Activated CD8-positive, alpha-beta memory T cell treated with anti-CD3 and anti-CD28 coated beads, Interleukin-2, amount 50 U/mL, for 1 hour (primary cell): ENCODE data around the gene SHANK1.

Experiments used
- DNase-seq: peaks from one replicate; pipeline ENCODE4 v3.0.0-alpha.2; 2020; ENCODE audit errors: extremely low read depth

Gene SHANK1

GRCh38 chr19:50686310-50687032 is 33.1 kb downstream of the SHANK1 start:
- no peak for DNase-seq

- peak; percentile 49 for DNase-seq
Measured at GRCh38 chr19:50679177-50680125, 40.2 kb downstream of the SHANK1 start.

GRCh38 chr19:50678323-50678722 is 41.3 kb downstream of the SHANK1 start:
- DNase-seq: no peak

- no peak for DNase-seq
Measured at GRCh38 chr19:50677636-50678035, 42.0 kb downstream of the SHANK1 start.

GRCh38 chr19:50676625-50677197 is 42.9 kb downstream of the SHANK1 start:
- no peak for DNase-seq

GRCh38 chr19:50673118-50673517 is 46.5 kb downstream of the SHANK1 start:
- DNase-seq: no peak

GRCh38 chr19:50670102-50670380 is 49.6 kb downstream of the SHANK1 start:
- DNase-seq: no peak

- DNase-seq: no peak
Measured at GRCh38 chr19:50669302-50670101, 50.1 kb downstream of the SHANK1 start.

GRCh38 chr19:50668879-50669278 is 50.7 kb downstream of the SHANK1 start:
- DNase-seq: no peak

GRCh38 chr19:50668416-50668815 is 51.2 kb downstream of the SHANK1 start:
- no peak for DNase-seq

- DNase-seq: no peak
Measured at GRCh38 chr19:50667759-50668231, 51.8 kb downstream of the SHANK1 start.

- DNase-seq: no peak
Measured at GRCh38 chr19:50667177-50667758, 52.3 kb downstream of the SHANK1 start.

GRCh38 chr19:50666346-50667176 is 53.0 kb downstream of the SHANK1 start:
- no peak for DNase-seq

GRCh38 chr19:50664204-50664603 is 55.4 kb downstream of the SHANK1 start:
- DNase-seq: no peak

- no peak for DNase-seq
Measured at GRCh38 chr19:50663482-50663790, 56.2 kb downstream of the SHANK1 start.

- DNase-seq: no peak
Measured at GRCh38 chr19:50662651-50663481, 56.7 kb downstream of the SHANK1 start.

GRCh38 chr19:50661766-50662650 is 57.6 kb downstream of the SHANK1 start:
- no peak for DNase-seq

- no peak for DNase-seq
Measured at GRCh38 chr19:50661023-50661422, 58.6 kb downstream of the SHANK1 start.

- DNase-seq: no peak
Measured at GRCh38 chr19:50660088-50660366, 59.6 kb downstream of the SHANK1 start.
